MM.1S (cell line): Measurements from ENCODE around the gene TBR1.

ENCODE experiments used
- DNase-seq: peaks from one replicate; pipeline ENCODE4 v3.0.0-alpha.2; 2015
- H2AFZ ChIP-seq: fragments of 300-600 bp; sonication (generic); 2 replicates; pipeline ENCODE4 v1.6.0; 2016; ENCODE audit warnings: antibody characterized with exemption, low read length
- H3F3A ChIP-seq: fragments of 300-600 bp; sonication (generic); 2 replicates; pipeline ENCODE4 v1.6.1; 2016; ENCODE audit warnings: mild to moderate bottlenecking, antibody characterized with exemption, low read length, moderate library complexity, mixed read lengths; ENCODE audit not compliant: insufficient read depth
- H3K27ac ChIP-seq: fragments of 300-600 bp; sonication (generic); 2 replicates; pipeline ENCODE4 v1.5.1; 2016; ENCODE audit warnings: mild to moderate bottlenecking, low read length
- H3K27me3 ChIP-seq: fragments of 300-600 bp; sonication (generic); replicated peaks from 2 replicates; pipeline ENCODE4 v1.6.0; 2016; ENCODE audit warnings: low read length; ENCODE audit not compliant: insufficient read depth
- H3K36me3 ChIP-seq: fragments of 300-600 bp; sonication (generic); replicated peaks from 2 replicates; pipeline ENCODE4 v1.6.1; 2016; ENCODE audit warnings: mild to moderate bottlenecking, low read length, mixed read lengths; ENCODE audit not compliant: insufficient read depth
- H3K4me1 ChIP-seq: fragments of 300-600 bp; sonication (generic); 2 replicates; pipeline ENCODE4 v1.6.1; 2016; ENCODE audit warnings: low read length, mixed read lengths
- H3K4me2 ChIP-seq: fragments of 300-600 bp; sonication (generic); 2 replicates; pipeline ENCODE4 v1.6.0; 2016; ENCODE audit warnings: low read depth, low read length
- H3K4me3 ChIP-seq: fragments of 300-600 bp; sonication (generic); 2 replicates; pipeline ENCODE4 v1.5.1; 2016; ENCODE audit warnings: low read length, mixed read lengths
- H3K79me2 ChIP-seq: fragments of 300-600 bp; sonication (generic); 2 replicates; pipeline ENCODE4 v1.6.1; 2016; ENCODE audit warnings: mixed run types, low read length, mixed read lengths
- H3K9ac ChIP-seq: fragments of 300-600 bp; sonication (generic); 2 replicates; pipeline ENCODE4 v1.6.1; 2016; ENCODE audit warnings: low read length, mixed read lengths
- H3K9me2 ChIP-seq: fragments of 300-600 bp; sonication (generic); replicated peaks from 2 replicates; pipeline ENCODE4 v1.6.1; 2016; ENCODE audit warnings: mild to moderate bottlenecking, low read length, mixed read lengths; ENCODE audit not compliant: insufficient read depth
- H3K9me3 ChIP-seq: fragments of 300-600 bp; sonication (generic); replicated peaks from 2 replicates; pipeline ENCODE4 v1.6.1; 2016; ENCODE audit warnings: mild to moderate bottlenecking, low read length, mixed read lengths; ENCODE audit not compliant: insufficient read depth
- H4K20me1 ChIP-seq: fragments of 300-600 bp; sonication (generic); 2 replicates; pipeline ENCODE4 v1.6.1; 2016; ENCODE audit warnings: mild to moderate bottlenecking, low read length, moderate library complexity, mixed read lengths; ENCODE audit not compliant: insufficient read depth
- CTCF ChIP-seq: fragments of 300-600 bp; sonication (generic); IDR thresholded peaks from 2 replicates; pipeline ENCODE4 v1.5.1; 2016; ENCODE audit warnings: antibody characterized with exemption, low read length, mixed read lengths
- EZH2 ChIP-seq: fragments of 300-600 bp; sonication (generic); optimal IDR thresholded peaks from 2 replicates; pipeline ENCODE3; 2017; ENCODE audit warnings: low read depth, mild to moderate bottlenecking, antibody characterized with exemption, low read length, mixed read lengths
- EZH2phosphoT487 ChIP-seq: fragments of 300-600 bp; sonication (generic); IDR thresholded peaks from 2 replicates; pipeline ENCODE4 v1.6.1; 2018; ENCODE audit warnings: antibody characterized with exemption, low read length

TBR1 gene

GRCh38 chr2:161424891-161425727 lies 9.0 kb downstream of the TBR1 start:
- no peaks in the 10 kb centered on the region for H3K9me3 ChIP-seq
- no peak overlapping the region for H3K9ac ChIP-seq
- no peak overlapping the region for H3K27ac ChIP-seq
- no peaks in the 10 kb centered on the region for H3K27me3 ChIP-seq
- H3K4me1 ChIP-seq: no peaks in the 10 kb centered on the region
- no peak for TF ChIP-seq CTCF
- no peak for TF ChIP-seq EZH2phosphoT487
- TF ChIP-seq EZH2: no peak
- H3K9me2 ChIP-seq: no peaks in the 10 kb centered on the region
- no peak overlapping the region for H2AFZ ChIP-seq
- no peak overlapping the region for H3K4me2 ChIP-seq
- H4K20me1 ChIP-seq: no peaks in the 10 kb centered on the region
- no peak for DNase-seq
- no peak overlapping the region for H3K4me3 ChIP-seq
- no peaks in the 10 kb centered on the region for H3F3A ChIP-seq
- H3K36me3 ChIP-seq: no peaks in the 10 kb centered on the region
- H3K79me2 ChIP-seq: no peaks in the 10 kb centered on the region

- Histone ChIP-seq H3K27ac (no peak overlapping the region), H3K4me2 (no peak overlapping the region), H3K79me2 (no peaks in the 10 kb centered on the region), H3K4me3 (no peak overlapping the region), H3K9me3 (no peaks in the 10 kb centered on the region), H3F3A (no peaks in the 10 kb centered on the region), H3K9me2 (no peaks in the 10 kb centered on the region), H4K20me1 (no peaks in the 10 kb centered on the region), H3K27me3 (no peaks in the 10 kb centered on the region), H3K9ac (no peak overlapping the region), H2AFZ (no peak overlapping the region), H3K36me3 (no peaks in the 10 kb centered on the region), H3K4me1 (no peaks in the 10 kb centered on the region)
- no peak for TF ChIP-seq EZH2
- no peak for TF ChIP-seq EZH2phosphoT487
- TF ChIP-seq CTCF: no peak
- no peak for DNase-seq
These were observed 9.8 kb downstream of the TBR1 start for GRCh38 chr2:161425728-161426454.

- Histone ChIP-seq H3K79me2 (no peaks in the 10 kb centered on the region), H2AFZ (no peak overlapping the region), H3K9ac (no peak overlapping the region), H3F3A (no peaks in the 10 kb centered on the region), H3K9me2 (no peaks in the 10 kb centered on the region), H3K27me3 (no peaks in the 10 kb centered on the region), H3K4me1 (no peaks in the 10 kb centered on the region), H3K4me2 (no peak overlapping the region), H3K9me3 (no peaks in the 10 kb centered on the region), H4K20me1 (no peaks in the 10 kb centered on the region), H3K36me3 (no peaks in the 10 kb centered on the region), H3K27ac (no peak overlapping the region), H3K4me3 (no peak overlapping the region)
- TF ChIP-seq EZH2phosphoT487: no peak
- no peak for TF ChIP-seq EZH2
- no peak for TF ChIP-seq CTCF
- no peak for DNase-seq
These were observed 10.4 kb downstream of the TBR1 start for GRCh38 chr2:161426455-161426921.
